Suprapubic skin (tissue), 4 donors: Measurements from ENCODE around the gene EIPR1. TPM values are rescaled to one million over a fixed set of nuclear protein-coding genes. Genes with fewer than 3 reads are reported as not detected.

Source experiments
- DNase-seq, 2 donors: peaks; one replicate each; pipeline ENCODE4 v3.0.0-alpha.2; 2019; ENCODE audit warnings: low spot score in 2 of 2
- H3K27ac ChIP-seq: fragments of 200-600 bp; sonication (generic); one replicate; pipeline ENCODE4 v1.5.1; 2019
- H3K27me3 ChIP-seq: fragments of 200-600 bp; sonication (generic); one replicate; pipeline ENCODE4 v1.5.1; 2019
- H3K36me3 ChIP-seq: fragments of 200-600 bp; sonication (generic); one replicate; pipeline ENCODE4 v1.5.1; 2019
- H3K4me1 ChIP-seq: fragments of 200-600 bp; sonication (generic); one replicate; pipeline ENCODE4 v1.5.1; 2019
- H3K4me3 ChIP-seq: fragments of 200-600 bp; sonication (generic); one replicate; pipeline ENCODE4 v1.5.1; 2019; ENCODE audit warnings: mild to moderate bottlenecking
- H3K9me3 ChIP-seq: fragments of 200-600 bp; sonication (generic); one replicate; pipeline ENCODE4 v1.5.1; 2019
- CTCF ChIP-seq, 2 donors: fragments of 200-600 bp in 1 of 2; fragments of 450-650 bp in 1 of 2; sonication (generic) in 1 of 2; IDR thresholded peaks; one replicate each; pipeline ENCODE4 v1.5.1; 2016 to 2019; ENCODE audit warnings: antibody characterized with exemption in 2 of 2, mild to moderate bottlenecking in 1 of 2, moderate library complexity in 1 of 2
- EP300 ChIP-seq: sonication (generic); formaldehyde crosslinking; IDR thresholded peaks from one replicate; pipeline ENCODE4 v1.6.1; 2017; ENCODE audit warnings: antibody characterized with exemption
- POLR2A ChIP-seq, 2 donors: fragments of 450-650 bp; IDR thresholded peaks; one replicate each; pipeline ENCODE4 v1.6.1; 2017; ENCODE audit warnings: antibody characterized with exemption in 2 of 2, mild to moderate bottlenecking in 2 of 2, moderate library complexity in 2 of 2
- POLR2AphosphoS5 ChIP-seq, 3 donors: sonication (generic); formaldehyde crosslinking; IDR thresholded peaks; one replicate each; pipeline ENCODE4 v1.6.1; 2017; ENCODE audit warnings: antibody characterized with exemption in 3 of 3
- WGBS: methylation state at CpG from one replicate; pipeline ENCODE4 v1.1.5; 2018; 5-methylcytosine and 5-hydroxymethylcytosine counted together
- total RNA-seq, 4 donors: library from RNA; depleted of rRNA; stranded (reverse); fragments of >200 nt; gene quantifications; one replicate each; pipeline ENCODE4 v1.1.0, GENCODE V29; 2016

EIPR1 gene
- total RNA-seq, 4 donors from 2014 or later, result 29.0 to 37.5 (median 30.7) TPM

GRCh38 chr2:3392216-3392615 lies 14.6 kb upstream of the EIPR1 start:
- 92% methylated on average over 4 of the region's 4 CpGs for WGBS

GRCh38 chr2:3390041-3390440 lies 12.4 kb upstream of the EIPR1 start:
- no peaks in the 10 kb centered on the region for H3K9me3 ChIP-seq
- H3K4me3 ChIP-seq, result no peak overlapping the region
- 96% methylated on average over 8 of the region's 8 CpGs for WGBS
- DNase-seq, result no peak
- no peak for TF ChIP-seq EP300
- peaks cover 52% of the 10 kb centered on the region for H3K36me3 ChIP-seq
- no peak overlapping the region for H3K27ac ChIP-seq
- H3K27me3 ChIP-seq, result no peaks in the 10 kb centered on the region
- no peaks in the 10 kb centered on the region for H3K4me1 ChIP-seq

More at GRCh38 chr2:3392216-3392615, 14.6 kb upstream of the EIPR1 start:
- Histone ChIP-seq H3K9me3 (peaks cover 14% of the 10 kb centered on the region), H3K4me1 (no peaks in the 10 kb centered on the region), H3K27me3 (no peaks in the 10 kb centered on the region), H3K27ac (no peak overlapping the region), H3K4me3 (no peak overlapping the region), H3K36me3 (peaks cover 52% of the 10 kb centered on the region)
- TF ChIP-seq POLR2AphosphoS5 (IDR thresholded peaks at IDR 0.05) (no peak), CTCF (IDR thresholded peaks at IDR 0.05) (no peak), POLR2A (IDR thresholded peaks at IDR 0.05) (no peak), EP300 (no peak)
- DNase-seq, result no peak

GRCh38 chr2:3389193-3389592 lies 11.6 kb upstream of the EIPR1 start:
- Histone ChIP-seq H3K36me3 (peaks cover 46% of the 10 kb centered on the region), H3K4me1 (no peaks in the 10 kb centered on the region), H3K27me3 (no peaks in the 10 kb centered on the region), H3K4me3 (no peak overlapping the region), H3K9me3 (no peaks in the 10 kb centered on the region), H3K27ac (no peak overlapping the region)
- WGBS, result 96% methylated on average over 28 of the region's 29 CpGs
- TF ChIP-seq POLR2A (IDR thresholded peaks at IDR 0.05) (no peak), CTCF (IDR thresholded peaks at IDR 0.05) (no peak)
- DNase-seq, result no peak

GRCh38 chr2:3388412-3388738 lies 10.8 kb upstream of the EIPR1 start:
- Histone ChIP-seq H3K9me3 (no peaks in the 10 kb centered on the region), H3K4me1 (no peaks in the 10 kb centered on the region), H3K27me3 (no peaks in the 10 kb centered on the region), H3K4me3 (no peak overlapping the region), H3K36me3 (peaks cover 46% of the 10 kb centered on the region), H3K27ac (no peak overlapping the region)
- no peak for DNase-seq
- no peak for TF ChIP-seq POLR2AphosphoS5 (IDR thresholded peaks at IDR 0.05)
- TF ChIP-seq POLR2A (IDR thresholded peaks at IDR 0.05), result no peak
- no peak for TF ChIP-seq EP300
- no peak for TF ChIP-seq CTCF (IDR thresholded peaks at IDR 0.05)
- WGBS, result 98% methylated on average over 28 of the region's 31 CpGs

GRCh38 chr2:3387644-3388411 lies 10.2 kb upstream of the EIPR1 start:
- Histone ChIP-seq H3K27me3 (no peaks in the 10 kb centered on the region), H3K9me3 (no peaks in the 10 kb centered on the region), H3K4me3 (no peak overlapping the region), H3K27ac (no peak overlapping the region), H3K4me1 (no peaks in the 10 kb centered on the region), H3K36me3 (peaks cover 48% of the 10 kb centered on the region)
- WGBS, result 87% methylated on average over 89 of the region's 89 CpGs
- no peak for DNase-seq
- TF ChIP-seq POLR2AphosphoS5 (IDR thresholded peaks at IDR 0.05) (no peak), POLR2A (IDR thresholded peaks at IDR 0.05) (no peak), CTCF (IDR thresholded peaks at IDR 0.05) (no peak), EP300 (no peak)

- Histone ChIP-seq H3K27me3 (no peaks in the 10 kb centered on the region), H3K4me1 (no peaks in the 10 kb centered on the region), H3K36me3 (peaks cover 52% of the 10 kb centered on the region), H3K4me3 (no peak overlapping the region), H3K9me3 (no peaks in the 10 kb centered on the region), H3K27ac (no peak overlapping the region)
- DNase-seq, result no peak
- TF ChIP-seq CTCF (IDR thresholded peaks at IDR 0.05), result no peak
- TF ChIP-seq POLR2AphosphoS5 (IDR thresholded peaks at IDR 0.05), result no peak
- TF ChIP-seq POLR2A (IDR thresholded peaks at IDR 0.05), result no peak
- TF ChIP-seq EP300, result no peak
- WGBS, result 94% methylated on average over 5 of the region's 5 CpGs
These were observed 9.4 kb upstream of the EIPR1 start for GRCh38 chr2:3387011-3387410.
